ENCODE data around the gene MARVELD3. TPM values are rescaled to one million over a fixed set of nuclear protein-coding genes. Genes with fewer than 3 reads are reported as not detected.
"Not testable (repeated sequence)": the region's sequence is repeated elsewhere in the genome, so short reads cannot be mapped to it uniquely, and the experiment has no call there.

MARVELD3 gene, protein sequence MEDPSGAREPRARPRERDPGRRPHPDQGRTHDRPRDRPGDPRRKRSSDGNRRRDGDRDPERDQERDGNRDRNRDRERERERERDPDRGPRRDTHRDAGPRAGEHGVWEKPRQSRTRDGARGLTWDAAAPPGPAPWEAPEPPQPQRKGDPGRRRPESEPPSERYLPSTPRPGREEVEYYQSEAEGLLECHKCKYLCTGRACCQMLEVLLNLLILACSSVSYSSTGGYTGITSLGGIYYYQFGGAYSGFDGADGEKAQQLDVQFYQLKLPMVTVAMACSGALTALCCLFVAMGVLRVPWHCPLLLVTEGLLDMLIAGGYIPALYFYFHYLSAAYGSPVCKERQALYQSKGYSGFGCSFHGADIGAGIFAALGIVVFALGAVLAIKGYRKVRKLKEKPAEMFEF
- 17.0 and 38.8 TPM in 2 replicates for total RNA-seq (ENCODE audit: low replicate concordance)
- long read RNA-seq, partial matches to known transcripts, result 3 of 4 reads
- long read RNA-seq, other reads (novel, unspliced or antisense), result 1 of 4 reads

DNA sequence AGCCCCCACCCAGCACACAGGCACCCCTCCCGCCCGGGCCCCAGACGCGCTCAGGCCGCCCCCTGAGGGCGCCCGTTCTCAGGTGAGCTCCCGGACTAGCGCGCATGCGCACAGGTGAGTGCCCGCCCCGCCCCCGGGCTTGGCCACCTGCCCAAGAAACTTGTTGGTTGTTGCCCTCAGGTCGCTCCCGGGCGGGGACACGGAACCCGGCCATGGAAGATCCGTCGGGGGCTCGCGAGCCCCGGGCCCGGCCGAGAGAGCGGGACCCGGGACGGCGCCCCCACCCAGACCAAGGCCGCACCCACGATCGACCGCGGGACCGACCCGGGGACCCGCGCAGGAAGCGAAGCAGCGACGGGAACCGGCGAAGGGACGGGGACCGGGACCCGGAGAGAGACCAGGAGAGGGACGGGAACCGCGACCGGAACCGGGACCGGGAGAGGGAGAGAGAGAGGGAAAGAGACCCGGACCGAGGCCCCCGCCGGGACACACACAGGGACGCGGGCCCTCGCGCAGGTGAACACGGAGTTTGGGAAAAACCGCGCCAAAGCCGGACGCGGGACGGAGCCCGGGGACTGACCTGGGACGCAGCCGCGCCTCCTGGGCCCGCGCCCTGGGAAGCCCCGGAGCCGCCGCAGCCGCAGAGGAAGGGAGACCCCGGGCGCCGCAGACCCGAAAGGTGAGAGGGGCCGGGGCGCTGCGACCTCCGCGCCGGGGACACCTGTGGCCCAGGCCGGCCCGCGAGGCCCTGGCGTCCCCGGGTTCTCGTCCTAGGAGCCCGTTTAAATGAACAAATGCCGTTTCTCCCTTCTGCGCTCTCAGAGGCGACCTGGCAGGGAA lies at the start of gene MARVELD3:
MARVELD3 (plus strand) TSS at position 167 of the 840 bp plus-strand sequence; CDS start at position 213, 46 bp downstream.
- peaks cover 8% of the 10 kb centered on the region for H3K9me3 Mint-ChIP-seq
- H3K27me3 Mint-ChIP-seq, result peaks cover 23% of the 10 kb centered on the region
- peak within 1 kb of the TSS; percentile 72 for H3K27ac Mint-ChIP-seq
- TF ChIP-seq CTCF (conservative IDR thresholded peaks at IDR 0.05), result no peak
- peak; percentile 90 for DNase-seq (ENCODE audit: extremely low spot score, unreplicated experiment)
- peak within 1 kb of the TSS; percentile 89 for H3K4me3 Mint-ChIP-seq
- H3K4me1 Mint-ChIP-seq (ENCODE audit: unreplicated experiment), result peaks cover 14% of the 10 kb centered on the region
- peaks cover 5% of the 10 kb centered on the region for H3K36me3 Mint-ChIP-seq

GRCh38 chr16:71576971-71577370 lies 49.0 kb upstream of the MARVELD3 start, which contains the start of gene TAT:
Gene TAT (minus strand): TSS chr16:71577092. CDS start chr16:71576415, 677 bp downstream.
- no peak within 1 kb of the TSS for H3K27ac Mint-ChIP-seq
- H3K4me3 Mint-ChIP-seq, result no peak within 1 kb of the TSS
- H3K9me3 Mint-ChIP-seq, result no peaks in the 10 kb centered on the region
- H3K4me1 Mint-ChIP-seq (ENCODE audit: unreplicated experiment), result no peaks in the 10 kb centered on the region
- no peak for DNase-seq (ENCODE audit: extremely low spot score, unreplicated experiment)
- no peaks in the 10 kb centered on the region for H3K36me3 Mint-ChIP-seq
- peaks cover 28% of the 10 kb centered on the region for H3K27me3 Mint-ChIP-seq
- TF ChIP-seq CTCF (conservative IDR thresholded peaks at IDR 0.05), result no peak

DNA sequence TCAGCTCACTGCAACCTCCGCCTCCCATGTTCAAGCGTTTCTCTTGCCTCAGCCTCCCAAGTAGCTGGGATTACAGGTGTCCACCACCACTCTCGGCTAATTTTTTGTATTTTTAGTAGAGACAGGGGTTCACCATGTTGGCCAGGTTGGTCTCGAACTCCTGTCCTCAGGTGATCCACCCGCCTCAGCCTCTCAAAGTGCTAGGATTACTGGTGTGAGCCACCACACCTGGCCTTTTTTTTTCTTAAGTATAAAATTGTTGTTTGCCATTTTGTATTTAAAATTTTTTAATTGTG lies 43.5 kb upstream of the MARVELD3 start:
- not testable (repeated sequence) for H3K4me3 Mint-ChIP-seq; H3K4me1 Mint-ChIP-seq (ENCODE audit: unreplicated experiment); H3K36me3 Mint-ChIP-seq; H3K9me3 Mint-ChIP-seq; H3K27ac Mint-ChIP-seq; DNase-seq (ENCODE audit: extremely low spot score, unreplicated experiment)
- peaks cover 37% of the 10 kb centered on the region for H3K27me3 Mint-ChIP-seq

DNA sequence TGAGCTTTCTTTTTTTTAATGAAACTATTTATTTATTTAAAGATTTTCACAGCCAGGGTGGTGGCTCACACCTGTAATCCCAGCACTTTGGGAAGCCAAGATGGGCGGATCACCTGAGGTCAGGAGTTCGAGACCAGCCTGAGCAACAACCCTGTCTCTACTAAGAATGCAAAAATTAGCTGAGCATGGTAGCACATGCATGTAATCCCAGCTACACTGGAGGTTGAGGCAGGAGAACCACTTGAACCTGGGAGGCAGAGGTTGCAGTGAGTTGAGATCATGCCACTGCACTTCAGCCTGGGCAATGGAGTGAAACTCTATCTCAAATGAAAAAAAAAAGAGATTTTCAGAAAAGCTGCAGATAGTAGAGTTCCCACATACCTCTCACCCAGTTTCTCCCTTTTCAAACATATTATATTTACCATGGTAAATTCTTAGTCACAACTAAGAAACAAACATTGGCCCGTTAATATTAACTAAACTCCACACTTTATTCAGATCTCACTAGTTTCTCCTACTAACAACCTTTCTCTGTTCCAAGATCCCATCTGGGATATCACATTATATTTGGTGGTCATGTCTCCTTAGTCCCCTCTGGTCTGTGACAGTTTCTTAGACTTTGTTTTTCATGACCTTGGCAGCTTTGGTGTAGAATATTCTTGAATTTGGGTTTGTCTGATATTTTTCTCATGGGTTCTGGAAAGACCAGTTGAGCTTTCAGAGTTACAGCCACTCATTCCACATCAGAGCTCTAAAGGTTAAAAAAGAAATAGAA lies 41.3 kb upstream of the MARVELD3 start:
- Mint-ChIP-seq H3K4me1 (ENCODE audit: unreplicated experiment) (no peaks in the 10 kb centered on the region), H3K36me3 (no peaks in the 10 kb centered on the region), H3K9me3 (no peaks in the 10 kb centered on the region), H3K27ac (no peak overlapping the region), H3K27me3 (peaks cover 39% of the 10 kb centered on the region), H3K4me3 (no peak overlapping the region)
- no peak for DNase-seq (ENCODE audit: extremely low spot score, unreplicated experiment)
- TF ChIP-seq CTCF (conservative IDR thresholded peaks at IDR 0.05), result no peak

DNA sequence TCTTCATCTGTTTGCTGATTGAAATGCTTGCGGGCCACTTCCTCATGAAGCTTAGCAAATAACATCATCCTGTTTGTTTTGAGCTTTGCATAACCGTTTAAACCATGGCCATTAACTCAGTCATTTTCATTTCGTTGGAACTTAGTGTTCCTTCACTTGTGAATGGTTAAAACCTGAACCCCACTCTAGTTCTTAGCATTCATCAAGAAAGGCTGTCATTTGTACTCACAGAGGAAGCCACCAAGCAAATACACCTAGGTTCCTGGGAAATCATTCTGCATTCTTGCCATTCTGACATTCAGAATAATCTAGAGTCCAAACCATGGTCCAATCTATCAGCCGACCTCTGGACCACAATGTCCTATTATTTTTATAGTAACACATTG lies 40.7 kb upstream of the MARVELD3 start:
- TF ChIP-seq CTCF (conservative IDR thresholded peaks at IDR 0.05), result no peak
- H3K27me3 Mint-ChIP-seq, result peaks cover 39% of the 10 kb centered on the region
- H3K4me3 Mint-ChIP-seq, result no peak overlapping the region
- H3K36me3 Mint-ChIP-seq, result no peaks in the 10 kb centered on the region
- H3K9me3 Mint-ChIP-seq, result no peaks in the 10 kb centered on the region
- no peak overlapping the region for H3K27ac Mint-ChIP-seq
- no peak for DNase-seq (ENCODE audit: extremely low spot score, unreplicated experiment)
- H3K4me1 Mint-ChIP-seq (ENCODE audit: unreplicated experiment), result no peaks in the 10 kb centered on the region

DNA sequence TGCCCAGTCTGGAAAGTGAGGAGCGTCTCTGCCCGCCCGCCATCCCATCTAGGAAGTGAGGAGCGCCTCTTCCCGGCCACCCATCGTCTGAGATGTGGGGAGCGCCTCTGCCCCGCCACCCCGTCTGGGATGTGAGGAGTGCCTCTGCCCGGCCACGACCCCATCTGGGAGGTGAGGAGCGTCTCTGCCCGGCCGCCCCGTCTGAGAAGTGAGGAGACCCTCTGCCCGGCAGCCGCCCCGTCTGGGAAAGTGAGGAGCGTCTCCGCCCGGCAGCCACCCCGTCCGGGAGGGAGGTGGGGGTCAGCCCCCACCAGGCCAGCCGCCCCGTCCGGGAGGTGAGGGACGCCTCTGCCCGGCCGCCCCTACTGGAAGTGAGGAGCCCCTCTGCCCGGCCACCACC lies 36.6 kb upstream of the MARVELD3 start:
- H3K27me3 Mint-ChIP-seq, result peaks cover 44% of the 10 kb centered on the region
- H3K36me3 Mint-ChIP-seq; H3K9me3 Mint-ChIP-seq; DNase-seq (ENCODE audit: extremely low spot score, unreplicated experiment); H3K4me1 Mint-ChIP-seq (ENCODE audit: unreplicated experiment); H3K4me3 Mint-ChIP-seq; H3K27ac Mint-ChIP-seq: not testable (repeated sequence)

DNA sequence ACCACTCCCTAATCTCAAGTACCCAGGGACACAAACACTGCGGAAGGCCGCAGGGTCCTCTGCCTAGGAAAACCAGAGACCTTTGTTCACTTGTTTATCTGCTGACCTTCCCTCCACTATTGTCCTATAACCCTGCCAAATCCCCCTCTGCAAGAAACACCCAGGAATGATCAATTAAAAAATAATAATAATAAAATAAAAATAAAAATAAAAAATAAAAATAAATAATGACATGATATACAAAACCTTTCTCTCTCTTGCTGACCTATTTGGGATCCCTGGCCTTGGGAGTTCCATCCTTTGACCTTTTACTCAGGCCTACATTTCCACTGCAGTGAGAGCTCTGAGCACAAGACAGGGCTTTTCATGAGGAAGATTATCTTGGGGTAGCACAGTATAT lies 35.9 kb upstream of the MARVELD3 start:
- not testable (repeated sequence) for H3K27ac Mint-ChIP-seq; H3K9me3 Mint-ChIP-seq; H3K4me1 Mint-ChIP-seq (ENCODE audit: unreplicated experiment); H3K36me3 Mint-ChIP-seq; DNase-seq (ENCODE audit: extremely low spot score, unreplicated experiment); H3K4me3 Mint-ChIP-seq
- H3K27me3 Mint-ChIP-seq, result peaks cover 40% of the 10 kb centered on the region

All from type B pancreatic cell (in vitro differentiated cells).